CD8-positive, alpha-beta memory T cell (primary cell): ENCODE data around the gene POMGNT2. TPM values are rescaled to one million over a fixed set of nuclear protein-coding genes. Genes with fewer than 3 reads are reported as not detected.

Source experiments
- CTCF ChIA-PET: fragments of 350-600 bp; sonication (Branson Sonifier 250); formaldehyde crosslinking; loops from one replicate; lab custom pipeline; 2021; ENCODE audit warnings: antibody characterized with exemption; lab: Charles Lee
- POLR2A ChIA-PET: fragments of 350-600 bp; sonication (Branson Sonifier 250); formaldehyde crosslinking; loops from one replicate; lab custom pipeline; 2021; ENCODE audit warnings: antibody characterized with exemption; lab: Charles Lee
- DNase-seq, 5 donors: peaks; one replicate each; pipeline versions ENCODE4 v3.0.0 to v3.0.0-alpha.2; 2020 to 2022; ENCODE audit warnings: mixed read lengths in 1 of 5
- H3K27ac ChIP-seq: one replicate; pipeline ENCODE4 v1.7.0; 2013; ENCODE audit warnings: low read depth, mild to moderate bottlenecking, low read length, moderate library complexity
- H3K27me3 ChIP-seq: 2 replicates; pipeline ENCODE4 v1.7.0; 2013; ENCODE audit warnings: low read length, mild to moderate bottlenecking; ENCODE audit not compliant: insufficient read depth, poor library complexity, severe bottlenecking
- H3K36me3 ChIP-seq: 2 replicates; pipeline ENCODE4 v1.7.0; 2013; ENCODE audit warnings: mild to moderate bottlenecking, low read length, moderate library complexity; ENCODE audit not compliant: insufficient read depth
- H3K4me1 ChIP-seq: 2 replicates; pipeline ENCODE4 v1.7.0; 2013; ENCODE audit warnings: mild to moderate bottlenecking, low read length, moderate library complexity; ENCODE audit not compliant: insufficient read depth
- H3K4me3 ChIP-seq: 2 replicates; pipeline ENCODE4 v1.7.0; 2013; ENCODE audit warnings: mild to moderate bottlenecking, low read length
- H3K9me3 ChIP-seq: 2 replicates; pipeline ENCODE4 v1.7.0; 2013; ENCODE audit warnings: mild to moderate bottlenecking, low read length
- H3K27ac Mint-ChIP-seq, 8 donors: one replicate each; pipeline ENCODE4 v1.8.0; 2020 to 2021; ENCODE audit warnings: mixed read lengths in 8 of 8, mild to moderate bottlenecking in 6 of 8, inconsistent platforms in 3 of 8, moderate library complexity in 3 of 8
- H3K27me3 Mint-ChIP-seq, 2 donors: one replicate each; pipeline ENCODE4 v1.8.0; 2020 to 2021; ENCODE audit warnings: mixed read lengths in 2 of 2, mild to moderate bottlenecking in 1 of 2, moderate library complexity in 1 of 2
- H3K36me3 Mint-ChIP-seq, 3 donors: one replicate each; pipeline ENCODE4 v1.8.0; 2020 to 2021; ENCODE audit warnings: mixed read lengths in 3 of 3, inconsistent platforms in 1 of 3, mild to moderate bottlenecking in 1 of 3
- H3K4me1 Mint-ChIP-seq, 3 donors: one replicate each; pipeline ENCODE4 v1.8.0; 2020 to 2021; ENCODE audit warnings: mixed read lengths in 3 of 3, inconsistent platforms in 1 of 3, mild to moderate bottlenecking in 1 of 3
- H3K4me3 Mint-ChIP-seq, 7 donors: one replicate each; pipeline ENCODE4 v1.8.0; 2020 to 2021; ENCODE audit warnings: mixed read lengths in 7 of 7, mild to moderate bottlenecking in 6 of 7, moderate library complexity in 4 of 7, inconsistent platforms in 2 of 7
- H3K9me3 Mint-ChIP-seq, 5 donors: one replicate each; pipeline ENCODE4 v1.8.0; 2020 to 2022; ENCODE audit warnings: mixed read lengths in 5 of 5, mild to moderate bottlenecking in 3 of 5, moderate library complexity in 2 of 5, inconsistent platforms in 1 of 5
- polyA plus RNA-seq: library from polyadenylated mRNA; unstranded; fragments of 300-500 nt; fragmentation: Illumina TruSeq; gene quantifications from one replicate; pipeline ENCODE4 v1.2.3, GENCODE V29; 2021
- total RNA-seq, 2 experiments: library from RNA; stranded (reverse); gene quantifications; one replicate each; pipeline ENCODE4 v1.2.3, GENCODE V29; 2021

The POMGNT2 gene
- total and polyA plus RNA-seq, 3 experiments from 2014 or later: 9.7 to 11.0 (median 10.0) TPM

GRCh38 chr3:43090238-43090637 lies 15.6 kb downstream of the POMGNT2 start:
- Mint-ChIP-seq H3K36me3 (peaks cover 0 to 4% (median 2%) of the 10 kb centered on the region in 3 donors), H3K4me1 (peaks cover 2 to 11% (median 7%) of the 10 kb centered on the region in 3 donors), H3K27me3 (no peaks in the 10 kb centered on the region), H3K9me3 (no peaks in the 10 kb centered on the region), H3K27ac (peak overlapping the region in 2 of 8 donors; percentile 20 to 63), H3K4me3 (no peak overlapping the region)
- Histone ChIP-seq H3K27me3 (no peaks in the 10 kb centered on the region), H3K9me3 (no peaks in the 10 kb centered on the region), H3K4me1 (no peaks in the 10 kb centered on the region), H3K36me3 (peaks cover 3% of the 10 kb centered on the region), H3K27ac (no peak overlapping the region), H3K4me3 (no peak overlapping the region)
- DNase-seq: no peak
- ChIA-PET POLR2A (no interaction called here), CTCF (no interaction called here)

DNA sequence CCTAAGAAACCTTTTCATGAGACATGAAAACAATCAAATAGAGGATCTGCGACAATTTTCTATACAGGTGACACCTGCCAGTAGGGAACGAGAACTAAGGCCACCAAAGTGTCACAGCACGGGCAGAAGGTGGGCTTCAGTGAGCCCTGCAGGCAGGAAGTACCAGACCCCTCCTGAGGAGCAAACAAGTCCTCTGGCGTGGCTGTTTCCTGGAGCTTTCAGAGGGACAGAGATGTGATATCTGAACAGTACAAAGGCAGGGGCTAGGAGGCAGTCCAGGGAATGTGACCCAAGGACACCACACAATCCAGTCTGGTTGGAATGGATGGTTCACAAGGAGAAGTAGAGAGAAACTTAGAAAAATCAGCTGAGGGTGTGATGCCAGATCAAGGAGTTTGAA lies 16.8 kb downstream of the POMGNT2 start:
- POLR2A ChIA-PET: no interaction called here
- peak overlapping the region in 2 of 8 donors; percentile 11 to 59 for H3K27ac Mint-ChIP-seq
- H3K27me3 ChIP-seq: no peaks in the 10 kb centered on the region
- no peak overlapping the region for H3K4me3 ChIP-seq
- no peaks in the 10 kb centered on the region for H3K27me3 Mint-ChIP-seq
- H3K9me3 ChIP-seq: no peaks in the 10 kb centered on the region
- H3K4me1 ChIP-seq: no peaks in the 10 kb centered on the region
- peaks cover 3% of the 10 kb centered on the region for H3K36me3 ChIP-seq
- no peak for DNase-seq
- no peaks in the 10 kb centered on the region for H3K9me3 Mint-ChIP-seq
- peaks cover 7 to 9% (median 8%) of the 10 kb centered on the region in 3 donors for H3K36me3 Mint-ChIP-seq
- H3K4me3 Mint-ChIP-seq: no peak overlapping the region
- H3K27ac ChIP-seq: no peak overlapping the region
- CTCF ChIA-PET: interaction anchor here (2.9 kb wide), 1 partner anchor 127 kb away, joined by 7 read pairs; no protein-coding TSS in a partner anchor
- H3K4me1 Mint-ChIP-seq: peaks cover 2 to 15% (median 7%) of the 10 kb centered on the region in 3 donors

DNA sequence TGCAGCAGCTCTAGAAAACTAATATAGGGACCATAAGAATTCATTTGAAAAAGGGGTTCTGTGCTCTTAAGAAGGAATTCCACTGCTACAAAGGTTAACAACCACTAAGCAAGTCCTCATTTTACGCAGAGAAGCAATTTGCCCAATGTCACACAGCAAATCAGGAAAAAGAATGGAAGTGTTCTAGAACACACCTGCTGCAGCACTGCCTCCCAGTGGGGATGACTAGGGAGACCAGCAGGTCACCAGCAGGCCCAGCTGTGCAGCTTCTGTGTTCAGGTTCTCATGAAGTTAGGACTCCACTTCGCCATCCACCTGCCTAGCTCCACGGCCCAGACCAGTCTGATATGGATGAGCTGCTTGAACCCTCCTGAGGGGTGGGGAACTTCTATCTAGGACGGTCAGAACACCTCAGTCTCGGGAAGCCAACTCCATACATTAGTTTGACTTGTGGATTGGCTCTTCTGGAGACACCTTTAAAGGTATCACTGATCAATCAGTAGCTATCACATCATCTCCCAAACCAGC lies 18.6 kb downstream of the POMGNT2 start:
- DNase-seq: no peak
- H3K27ac Mint-ChIP-seq: peak overlapping the region in 1 of 8 donors; percentile 84
- Histone ChIP-seq H3K9me3 (no peaks in the 10 kb centered on the region), H3K27ac (no peak overlapping the region), H3K36me3 (peaks cover 3% of the 10 kb centered on the region), H3K27me3 (no peaks in the 10 kb centered on the region), H3K4me1 (no peaks in the 10 kb centered on the region), H3K4me3 (no peak overlapping the region)
- no peaks in the 10 kb centered on the region for H3K27me3 Mint-ChIP-seq
- H3K36me3 Mint-ChIP-seq: peaks cover 22 to 25% (median 23%) of the 10 kb centered on the region in 3 donors
- ChIA-PET CTCF (interaction anchor here (1.0 to 2.9 kb wide), 2 partner anchors 27 to 126 kb away, joined by 3 to 7 read pairs; no protein-coding TSS in a partner anchor), POLR2A (interaction anchor here (0.6 kb wide), 1 partner anchor 535 kb away, joined by 3 read pairs; no protein-coding TSS in a partner anchor)
- no peak overlapping the region for H3K4me3 Mint-ChIP-seq
- peaks cover 0 to 10% (median 3%) of the 10 kb centered on the region in 5 donors for H3K9me3 Mint-ChIP-seq
- H3K4me1 Mint-ChIP-seq: peaks cover 0 to 9% (median 0%) of the 10 kb centered on the region in 3 donors

DNA sequence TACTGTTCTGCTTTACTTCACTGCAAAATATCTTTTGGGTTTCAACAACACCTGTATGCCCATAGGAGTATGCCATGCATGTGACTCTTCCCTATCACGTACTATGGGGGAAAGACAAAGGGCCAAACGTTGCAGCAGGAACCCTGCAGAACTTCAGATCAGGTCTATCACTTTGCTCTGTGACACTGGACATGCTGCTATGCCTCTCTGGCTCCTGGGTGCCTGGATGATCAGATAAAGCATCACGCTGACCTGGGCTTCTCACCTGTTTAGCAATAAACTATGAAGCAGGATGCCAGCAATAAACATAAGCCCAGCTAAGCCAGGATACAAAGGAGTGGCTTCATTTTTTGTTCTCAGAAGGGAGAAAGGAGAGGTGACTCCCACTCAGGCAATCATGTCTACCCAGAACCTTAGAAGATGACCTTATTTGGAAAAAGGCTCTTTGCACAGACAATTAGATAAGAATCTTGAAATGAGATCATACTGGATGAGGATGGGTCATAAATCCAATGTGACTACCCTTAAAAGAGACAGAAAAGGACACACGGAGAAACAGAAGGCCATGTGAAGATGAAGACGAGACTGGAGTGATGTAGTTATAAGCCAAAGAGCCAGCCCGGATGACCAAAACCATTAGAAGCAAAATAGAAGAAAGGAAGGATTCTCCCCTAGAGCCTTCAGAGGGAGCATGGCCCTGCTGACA lies 19.3 kb downstream of the POMGNT2 start:
- Histone ChIP-seq H3K27ac (no peak overlapping the region), H3K27me3 (no peaks in the 10 kb centered on the region), H3K9me3 (no peaks in the 10 kb centered on the region), H3K4me3 (no peak overlapping the region), H3K4me1 (no peaks in the 10 kb centered on the region), H3K36me3 (peaks cover 3% of the 10 kb centered on the region)
- CTCF ChIA-PET: interaction anchor here (1.0 to 2.9 kb wide), 3 partner anchors 16 to 125 kb away, joined by 5 to 7 read pairs (median 6); no protein-coding TSS in a partner anchor
- Mint-ChIP-seq H3K27ac (peak overlapping the region in 1 of 8 donors; percentile 8), H3K4me3 (no peak overlapping the region), H3K36me3 (peaks cover 26 to 32% (median 27%) of the 10 kb centered on the region in 3 donors), H3K9me3 (peaks cover 0 to 10% (median 5%) of the 10 kb centered on the region in 5 donors), H3K4me1 (peaks cover 0 to 5% (median 0%) of the 10 kb centered on the region in 3 donors), H3K27me3 (no peaks in the 10 kb centered on the region)
- POLR2A ChIA-PET: no interaction called here
- DNase-seq: no peak

DNA sequence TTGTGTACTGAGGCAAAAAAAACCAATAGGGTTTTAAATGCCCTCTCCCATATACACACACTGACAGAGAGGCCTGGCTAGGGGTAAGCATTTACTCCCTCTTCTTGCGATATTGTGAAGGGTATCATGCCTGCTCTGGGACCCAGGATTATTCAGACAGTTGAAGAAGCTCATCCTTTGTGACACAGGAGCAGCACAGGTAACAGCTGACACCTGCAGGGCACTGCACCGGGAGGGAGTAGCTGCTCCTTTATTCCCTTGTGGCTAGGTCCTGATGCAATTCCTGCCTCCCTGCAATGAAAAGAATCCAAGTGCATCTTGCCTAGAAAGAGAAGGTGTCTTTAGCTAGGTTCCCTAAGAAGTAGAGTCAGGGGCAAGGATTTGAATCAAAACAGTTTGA lies 23.4 kb downstream of the POMGNT2 start:
- peaks cover 47 to 69% (median 56%) of the 10 kb centered on the region in 3 donors for H3K36me3 Mint-ChIP-seq
- no peak overlapping the region for H3K4me3 ChIP-seq
- H3K27ac Mint-ChIP-seq: no peak overlapping the region
- H3K36me3 ChIP-seq: peaks cover 3% of the 10 kb centered on the region
- no peaks in the 10 kb centered on the region for H3K4me1 ChIP-seq
- H3K27me3 Mint-ChIP-seq: no peaks in the 10 kb centered on the region
- H3K9me3 Mint-ChIP-seq: peaks cover 0 to 10% (median 5%) of the 10 kb centered on the region in 5 donors
- H3K4me3 Mint-ChIP-seq: no peak overlapping the region
- no peak overlapping the region for H3K27ac ChIP-seq
- ChIA-PET POLR2A (no interaction called here), CTCF (no interaction called here)
- peaks cover 0 to 4% (median 0%) of the 10 kb centered on the region in 3 donors for H3K4me1 Mint-ChIP-seq
- no peak for DNase-seq
- H3K27me3 ChIP-seq: no peaks in the 10 kb centered on the region
- no peaks in the 10 kb centered on the region for H3K9me3 ChIP-seq

- H3K36me3 ChIP-seq: peaks cover 3% of the 10 kb centered on the region
- POLR2A ChIA-PET: no interaction called here
- H3K36me3 Mint-ChIP-seq: peaks cover 51 to 71% (median 56%) of the 10 kb centered on the region in 3 donors
- peaks cover 0 to 10% (median 5%) of the 10 kb centered on the region in 5 donors for H3K9me3 Mint-ChIP-seq
- no peak overlapping the region for H3K27ac ChIP-seq
- H3K27me3 ChIP-seq: no peaks in the 10 kb centered on the region
- no peaks in the 10 kb centered on the region for H3K4me1 ChIP-seq
- H3K4me1 Mint-ChIP-seq: peaks cover 0 to 4% (median 0%) of the 10 kb centered on the region in 3 donors
- no peaks in the 10 kb centered on the region for H3K9me3 ChIP-seq
- no peaks in the 10 kb centered on the region for H3K27me3 Mint-ChIP-seq
- H3K4me3 ChIP-seq: no peak overlapping the region
- H3K27ac Mint-ChIP-seq: no peak overlapping the region
- no peak for DNase-seq
- H3K4me3 Mint-ChIP-seq: no peak overlapping the region
- CTCF ChIA-PET: no interaction called here
Observed at GRCh38 chr3:43081796-43082195, 24.1 kb downstream of the POMGNT2 start.

GRCh38 chr3:43080726-43081568 lies 24.9 kb downstream of the POMGNT2 start:
- peaks cover 3% of the 10 kb centered on the region for H3K36me3 ChIP-seq
- no peak for DNase-seq
- H3K4me3 ChIP-seq: no peak overlapping the region
- ChIA-PET POLR2A (no interaction called here), CTCF (no interaction called here)
- Mint-ChIP-seq H3K27ac (peak overlapping the region in 1 of 8 donors; percentile 65), H3K4me3 (no peak overlapping the region), H3K4me1 (peaks cover 0 to 4% (median 0%) of the 10 kb centered on the region in 3 donors), H3K9me3 (peaks cover 0 to 10% (median 5%) of the 10 kb centered on the region in 5 donors), H3K27me3 (no peaks in the 10 kb centered on the region), H3K36me3 (peaks cover 51 to 71% (median 56%) of the 10 kb centered on the region in 3 donors)
- no peaks in the 10 kb centered on the region for H3K4me1 ChIP-seq
- no peak overlapping the region for H3K27ac ChIP-seq
- no peaks in the 10 kb centered on the region for H3K27me3 ChIP-seq
- H3K9me3 ChIP-seq: no peaks in the 10 kb centered on the region
